Breast epithelium (tissue), 3 donors: ENCODE measurements around the gene KLHL7.

Experiments used
- CTCF ChIP-seq, 3 donors: fragments of 450-650 bp; IDR thresholded peaks; one replicate each; pipeline ENCODE4 v1.5.1; 2016 to 2017; ENCODE audit warnings: antibody characterized with exemption in 3 of 3, mild to moderate bottlenecking in 3 of 3, moderate library complexity in 3 of 3
- POLR2A ChIP-seq: fragments of 450-650 bp; IDR thresholded peaks from one replicate; pipeline ENCODE4 v1.6.1; 2016; ENCODE audit warnings: antibody characterized with exemption, mild to moderate bottlenecking, moderate library complexity
- POLR2AphosphoS5 ChIP-seq, 3 donors: sonication (generic); formaldehyde crosslinking; IDR thresholded peaks; one replicate each; pipeline ENCODE4 v1.6.1; 2017; ENCODE audit warnings: antibody characterized with exemption in 3 of 3

GRCh38 chr7:23204241-23204640 lies 98.7 kb downstream of the KLHL7 start:
- TF ChIP-seq POLR2AphosphoS5 (IDR thresholded peaks at IDR 0.05), result no peak
- no peak for TF ChIP-seq POLR2A
- TF ChIP-seq CTCF (IDR thresholded peaks at IDR 0.05), result no peak
